ENCODE data around the gene FUT2.
"Not testable (repeated sequence)": the region's sequence is repeated elsewhere in the genome, so short reads cannot be mapped to it uniquely, and the experiment has no call there.

FUT2 gene

GRCh38 chr19:48695743-48696352 is at the start of gene FUT2:
Gene FUT2, plus strand, starts transcription at chr19:48695971. Its CDS starts 6,986 bp downstream, at chr19:48702957.
- no peak for DNase-seq

- peak; percentile 92 for DNase-seq
Observed at GRCh38 chr19:48646001-48646721, 49.6 kb upstream of the FUT2 start, which contains the start of gene CA11. Gene CA11, minus strand, starts transcription at chr19:48646187. Its CDS starts 555 bp downstream, at chr19:48645632.

- DNase-seq = no peak
Observed at GRCh38 chr19:48646722-48647216, 49.0 kb upstream of the FUT2 start.

- DNase-seq = no peak
Observed at GRCh38 chr19:48648134-48648533, 47.6 kb upstream of the FUT2 start.

GRCh38 chr19:48650974-48651682 is 44.6 kb upstream of the FUT2 start:
- no peak for DNase-seq

- no peak for DNase-seq
Observed at GRCh38 chr19:48651683-48652048, 44.1 kb upstream of the FUT2 start.

- no peak for DNase-seq
Observed at GRCh38 chr19:48654299-48655059, 41.3 kb upstream of the FUT2 start.

- no peak for DNase-seq
Observed at GRCh38 chr19:48656840-48657474, 38.8 kb upstream of the FUT2 start.

- not testable (repeated sequence) for DNase-seq
Observed at GRCh38 chr19:48657828-48658227, 37.9 kb upstream of the FUT2 start.

- no peak for DNase-seq
Observed at GRCh38 chr19:48658483-48658882, 37.3 kb upstream of the FUT2 start.

- DNase-seq = peak; percentile 41
Observed at GRCh38 chr19:48659768-48660167, 36.0 kb upstream of the FUT2 start.

GRCh38 chr19:48660852-48661710 is 34.7 kb upstream of the FUT2 start:
- peak; percentile 87 for DNase-seq

GRCh38 chr19:48661711-48662090 is 34.1 kb upstream of the FUT2 start:
- no peak for DNase-seq

GRCh38 chr19:48663667-48664066 is 32.1 kb upstream of the FUT2 start:
- no peak for DNase-seq

GRCh38 chr19:48664476-48664875 is 31.3 kb upstream of the FUT2 start:
- DNase-seq = no peak

GRCh38 chr19:48665786-48666185 is 30.0 kb upstream of the FUT2 start:
- DNase-seq = no peak

- DNase-seq = no peak
Observed at GRCh38 chr19:48668332-48668731, 27.4 kb upstream of the FUT2 start.

GRCh38 chr19:48668761-48669160 is 27.0 kb upstream of the FUT2 start:
- DNase-seq = no peak

GRCh38 chr19:48669903-48670668 is 25.7 kb upstream of the FUT2 start:
- no peak for DNase-seq

- DNase-seq = no peak
Observed at GRCh38 chr19:48670699-48671445, 24.9 kb upstream of the FUT2 start.

All from CD4-positive, alpha-beta T cell treated with Interleukin-15 for 1 hour (primary cell).